GM21529 (cell line): ENCODE results near the gene ATG101.

Experiments used
- ATAC-seq: cut with Tn5 transposase; IDR thresholded peaks from one replicate; pipeline ENCODE4 v1.9.1; 2021; ENCODE audit not compliant: unreplicated experiment

ATG101 gene

GRCh38 chr12:52057638-52058576 is 11.9 kb upstream of the ATG101 start:
- ATAC-seq: no peak

GRCh38 chr12:52058631-52059361 is 11.0 kb upstream of the ATG101 start:
- no peak for ATAC-seq

GRCh38 chr12:52059582-52060497 is 9.9 kb upstream of the ATG101 start:
- no peak for ATAC-seq

GRCh38 chr12:52060498-52061177 is 9.1 kb upstream of the ATG101 start:
- ATAC-seq: no peak

- ATAC-seq: no peak
Measured at GRCh38 chr12:52061470-52062166, 8.2 kb upstream of the ATG101 start.

- no peak for ATAC-seq
Measured at GRCh38 chr12:52062167-52063081, 7.4 kb upstream of the ATG101 start.

- ATAC-seq: no peak
Measured at GRCh38 chr12:52063082-52063924, 6.5 kb upstream of the ATG101 start.

GRCh38 chr12:52063981-52064649 is 5.7 kb upstream of the ATG101 start:
- ATAC-seq: no peak

GRCh38 chr12:52066346-52067080 is 3.3 kb upstream of the ATG101 start:
- no peak for ATAC-seq

GRCh38 chr12:52067081-52067374 is 2.8 kb upstream of the ATG101 start:
- ATAC-seq: no peak

- ATAC-seq: peak; percentile 18
Measured at GRCh38 chr12:52070185-52070925, 577 bp downstream of the ATG101 start.

- no peak for ATAC-seq
Measured at GRCh38 chr12:52073531-52074381, 4.0 kb downstream of the ATG101 start.

GRCh38 chr12:52074971-52075724 is 5.4 kb downstream of the ATG101 start:
- no peak for ATAC-seq

GRCh38 chr12:52076811-52077210 is 7.0 kb downstream of the ATG101 start:
- no peak for ATAC-seq

GRCh38 chr12:52078276-52078675 is 8.5 kb downstream of the ATG101 start:
- no peak for ATAC-seq
